OCI-LY1 (cell line): Measurements from ENCODE around the gene OR7A5.
"Not testable (repeated sequence)": the region's sequence is repeated elsewhere in the genome, so short reads cannot be mapped to it uniquely, and the experiment has no call there.

ENCODE experiments used
- H2AFZ ChIP-seq: fragments of 200-600 bp; sonication (generic), shearing (Covaris generic); 2 replicates; pipeline ENCODE4 v1.6.0; 2014; ENCODE audit warnings: antibody characterized with exemption, mild to moderate bottlenecking, low read length
- H3F3A ChIP-seq: fragments of 200-600 bp; sonication (generic), shearing (Covaris generic); 2 replicates; pipeline ENCODE4 v1.6.0; 2014; ENCODE audit warnings: mild to moderate bottlenecking, antibody characterized with exemption, low read length, moderate library complexity; ENCODE audit not compliant: insufficient read depth
- H3K27ac ChIP-seq: fragments of 200-600 bp; sonication (generic); 2 replicates; pipeline ENCODE4 v1.5.1; 2014; ENCODE audit warnings: low read length, mixed run types, mild to moderate bottlenecking, low read depth; ENCODE audit not compliant: poor library complexity, severe bottlenecking
- H3K27me3 ChIP-seq: fragments of 200-600 bp; sonication (generic); 2 replicates; pipeline ENCODE4 v1.6.0; 2014; ENCODE audit warnings: antibody characterized with exemption, mild to moderate bottlenecking, low read length, moderate library complexity; ENCODE audit not compliant: insufficient read depth
- H3K36me3 ChIP-seq: fragments of 200-600 bp; sonication (generic); 2 replicates; pipeline ENCODE4 v1.6.1; 2014; ENCODE audit warnings: mild to moderate bottlenecking, antibody characterized with exemption, low read length, moderate library complexity, mixed read lengths; ENCODE audit not compliant: insufficient read depth
- H3K4me1 ChIP-seq: fragments of 200-600 bp; sonication (generic); 2 replicates; pipeline ENCODE4 v1.5.1; 2014; ENCODE audit warnings: mild to moderate bottlenecking, low read length, moderate library complexity; ENCODE audit not compliant: insufficient read depth, severe bottlenecking
- H3K4me2 ChIP-seq: fragments of 200-600 bp; sonication (generic), shearing (Covaris generic); 2 replicates; pipeline ENCODE4 v1.6.1; 2014; ENCODE audit warnings: low read length
- H3K4me3 ChIP-seq: fragments of 200-600 bp; sonication (generic); 2 replicates; pipeline ENCODE4 v1.5.1; 2014; ENCODE audit warnings: low read length, low read depth, mild to moderate bottlenecking, mixed read lengths; ENCODE audit not compliant: poor library complexity, severe bottlenecking
- H3K79me2 ChIP-seq: fragments of 200-600 bp; shearing (Covaris generic); 2 replicates; pipeline ENCODE4 v1.6.1; 2016; ENCODE audit warnings: mixed run types, low read length, mixed read lengths; ENCODE audit not compliant: insufficient read depth
- H3K9ac ChIP-seq: fragments of 200-600 bp; sonication (generic), shearing (Covaris generic); 2 replicates; pipeline ENCODE4 v1.6.1; 2014; ENCODE audit warnings: mild to moderate bottlenecking, low read length, mixed read lengths
- H3K9me2 ChIP-seq: fragments of 200-600 bp; sonication (generic), shearing (Covaris generic); 2 replicates; pipeline ENCODE4 v1.6.1; 2014; ENCODE audit warnings: low read depth, mild to moderate bottlenecking, low read length, mixed read lengths
- H3K9me3 ChIP-seq: fragments of 200-600 bp; shearing (Covaris generic); 2 replicates; pipeline ENCODE4 v1.6.1; 2014; ENCODE audit warnings: low read length, mixed read lengths
- H4K20me1 ChIP-seq: fragments of 200-600 bp; sonication (generic), shearing (Covaris generic); 2 replicates; pipeline ENCODE4 v1.6.0; 2016; ENCODE audit warnings: mild to moderate bottlenecking, low read length; ENCODE audit not compliant: insufficient read depth

Gene OR7A5

DNA sequence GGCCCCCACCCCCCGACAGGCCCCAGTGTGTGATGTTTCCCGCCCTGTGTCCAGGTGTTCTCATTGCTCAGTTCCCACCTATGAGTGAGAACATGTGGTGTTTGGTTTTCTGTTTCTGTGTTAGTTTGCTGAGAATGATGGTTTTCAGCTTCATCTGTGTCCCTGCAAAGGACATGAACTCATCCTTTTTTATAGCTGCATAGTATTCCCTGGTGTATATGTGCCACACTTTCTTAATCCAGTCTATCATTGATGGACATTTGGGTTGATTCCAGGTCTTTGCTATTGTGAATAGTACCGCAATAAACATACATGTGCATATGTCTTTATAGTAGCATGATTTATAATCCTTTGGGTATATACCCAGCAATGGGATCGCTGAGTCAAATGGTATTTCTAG, 57.3 kb downstream of the OR7A5 start:
- H3K4me1 ChIP-seq, H3K27me3 ChIP-seq, H3K79me2 ChIP-seq, H2AFZ ChIP-seq, H3K9ac ChIP-seq, H3K4me3 ChIP-seq, H3K9me2 ChIP-seq, H3K27ac ChIP-seq, H3K9me3 ChIP-seq, H3K4me2 ChIP-seq, H3K36me3 ChIP-seq, H4K20me1 ChIP-seq, H3F3A ChIP-seq: not testable (repeated sequence)
